ENCODE data around the gene SCAP.
A peak's percentile ranks its signal among the peaks of the same experiment; 100 is the strongest.

Gene SCAP

DNA sequence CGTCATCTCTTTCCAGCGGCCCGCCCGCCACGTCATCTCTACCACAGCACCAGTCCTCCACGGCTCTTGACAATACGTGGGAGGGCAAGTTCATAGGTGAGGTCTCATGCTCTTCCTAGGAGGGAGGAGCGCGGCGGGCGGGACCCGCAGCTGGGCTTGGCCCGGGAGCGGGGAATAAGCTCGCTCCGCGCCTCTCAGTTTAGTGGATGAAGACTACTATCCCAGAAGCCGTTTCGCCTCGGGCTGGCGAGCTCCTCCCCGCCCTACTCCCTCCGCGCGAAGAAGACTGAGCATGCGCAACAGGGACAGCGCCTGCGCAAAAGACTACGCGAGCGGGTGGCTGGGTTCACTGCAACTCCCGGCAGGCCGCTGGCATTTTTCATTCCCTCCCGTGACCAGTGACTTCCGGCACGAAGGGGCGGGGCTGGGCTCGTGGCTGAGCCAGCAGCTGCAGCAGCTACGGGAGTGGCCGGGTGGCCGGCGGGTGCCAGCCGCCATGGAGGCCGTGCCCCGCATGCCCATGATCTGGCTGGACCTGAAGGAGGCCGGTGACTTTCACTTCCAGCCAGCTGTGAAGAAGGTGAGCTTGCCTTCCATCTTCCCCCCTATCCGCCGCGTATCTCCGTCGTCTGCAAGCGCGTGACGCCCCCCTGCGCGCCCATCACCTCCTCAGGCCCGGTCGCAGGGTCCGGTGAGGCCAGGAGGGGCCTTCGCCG, 95.0 kb downstream of the SCAP start, which contains the start of gene PTPN23:
TSS of gene PTPN23 (plus strand) at position 421 of the 716 bp plus-strand sequence. CDS start at position 497, 76 bp downstream.
- TF ChIP-seq, protein P1, sequence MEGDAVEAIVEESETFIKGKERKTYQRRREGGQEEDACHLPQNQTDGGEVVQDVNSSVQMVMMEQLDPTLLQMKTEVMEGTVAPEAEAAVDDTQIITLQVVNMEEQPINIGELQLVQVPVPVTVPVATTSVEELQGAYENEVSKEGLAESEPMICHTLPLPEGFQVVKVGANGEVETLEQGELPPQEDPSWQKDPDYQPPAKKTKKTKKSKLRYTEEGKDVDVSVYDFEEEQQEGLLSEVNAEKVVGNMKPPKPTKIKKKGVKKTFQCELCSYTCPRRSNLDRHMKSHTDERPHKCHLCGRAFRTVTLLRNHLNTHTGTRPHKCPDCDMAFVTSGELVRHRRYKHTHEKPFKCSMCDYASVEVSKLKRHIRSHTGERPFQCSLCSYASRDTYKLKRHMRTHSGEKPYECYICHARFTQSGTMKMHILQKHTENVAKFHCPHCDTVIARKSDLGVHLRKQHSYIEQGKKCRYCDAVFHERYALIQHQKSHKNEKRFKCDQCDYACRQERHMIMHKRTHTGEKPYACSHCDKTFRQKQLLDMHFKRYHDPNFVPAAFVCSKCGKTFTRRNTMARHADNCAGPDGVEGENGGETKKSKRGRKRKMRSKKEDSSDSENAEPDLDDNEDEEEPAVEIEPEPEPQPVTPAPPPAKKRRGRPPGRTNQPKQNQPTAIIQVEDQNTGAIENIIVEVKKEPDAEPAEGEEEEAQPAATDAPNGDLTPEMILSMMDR (conservative IDR thresholded peaks at IDR 0.05; ENCODE audit: low read depth, low read length) = no peak
- peak; percentile 99 for DNase-seq (ENCODE audit: low read depth)
- H3K4me3 ChIP-seq (ENCODE audit: low read depth, low read length) = peak within 1 kb of the TSS; percentile 98

DNA sequence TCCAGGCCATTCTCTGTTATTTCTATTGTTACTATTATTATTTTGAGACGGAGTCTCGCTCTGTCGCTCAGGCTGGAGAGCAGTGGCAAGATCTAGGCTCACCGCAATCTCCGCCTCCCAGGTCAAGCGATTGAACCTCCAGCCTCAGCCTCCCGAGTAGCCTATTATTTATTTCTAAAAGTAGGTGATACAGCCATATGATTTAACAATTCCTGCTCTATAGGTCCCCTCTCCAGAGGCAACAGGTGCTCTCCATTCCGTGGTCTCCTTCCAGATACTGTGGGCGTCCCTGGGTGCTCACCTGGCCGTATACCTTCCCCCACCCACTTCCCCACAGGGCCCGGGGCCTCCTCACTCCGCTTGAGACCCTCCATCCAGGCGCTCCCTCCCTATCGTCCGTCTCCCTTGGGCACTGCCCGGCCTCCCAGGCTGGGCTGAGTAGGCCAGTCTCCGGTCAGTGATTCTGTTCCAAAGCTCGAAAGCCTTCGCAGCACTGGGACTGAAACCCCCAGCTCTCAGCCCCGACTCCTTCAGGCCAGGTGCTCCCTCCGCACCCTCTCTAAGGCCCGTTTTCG, 95.6 kb downstream of the SCAP start:
- TF ChIP-seq, protein P1 (conservative IDR thresholded peaks at IDR 0.05; ENCODE audit: low read depth, low read length) = peak; percentile 9
- peak overlapping the region; percentile 98 for H3K4me3 ChIP-seq (ENCODE audit: low read depth, low read length)
- no peak for DNase-seq (ENCODE audit: low read depth)

DNA sequence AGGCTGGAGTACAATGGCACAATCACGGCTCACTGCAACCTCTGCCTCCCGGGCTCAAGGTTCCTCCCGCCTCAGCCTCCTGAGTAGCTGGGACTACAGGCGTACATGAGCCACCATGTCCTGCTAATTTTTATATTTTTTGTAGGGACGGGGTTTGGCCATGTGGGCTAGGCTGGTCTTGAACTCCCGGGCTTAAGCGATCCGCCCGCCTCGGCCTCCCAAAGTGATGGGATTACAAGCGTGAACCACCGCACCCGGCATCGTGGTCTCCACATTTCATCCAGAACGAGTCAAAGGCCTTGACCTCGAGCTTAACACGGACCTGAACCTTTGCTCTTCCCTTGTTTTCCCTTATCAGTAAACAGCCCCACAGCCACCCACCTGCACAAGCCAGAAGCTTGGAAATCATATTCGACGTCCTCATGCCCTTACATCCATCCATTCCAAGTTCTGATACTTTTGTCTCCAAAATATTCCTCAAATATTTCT, 96.3 kb downstream of the SCAP start:
- DNase-seq (ENCODE audit: low read depth) = no peak
- TF ChIP-seq, protein P1 (conservative IDR thresholded peaks at IDR 0.05; ENCODE audit: low read depth, low read length) = no peak
- peak overlapping the region; percentile 98 for H3K4me3 ChIP-seq (ENCODE audit: low read depth, low read length)

DNA sequence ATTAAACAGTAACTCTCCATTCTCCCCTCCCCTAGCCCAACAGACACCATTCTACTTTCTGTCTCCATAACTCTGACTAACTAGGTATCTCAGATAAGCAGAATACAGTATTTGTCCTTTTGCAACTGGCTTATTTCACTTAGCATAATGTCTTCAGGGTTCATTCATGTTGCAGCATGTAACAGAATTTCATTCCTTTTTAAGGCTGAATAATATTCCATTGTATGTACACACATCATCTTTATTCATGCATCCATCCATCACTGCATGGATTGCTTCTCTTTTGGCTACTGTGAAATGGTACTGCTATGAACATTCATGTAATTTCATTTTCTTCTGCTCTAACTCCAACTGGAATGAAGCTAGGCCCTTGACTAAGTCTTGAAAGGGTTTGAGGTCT, 96.9 kb downstream of the SCAP start:
- no peak overlapping the region for H3K4me3 ChIP-seq (ENCODE audit: low read depth, low read length)
- DNase-seq (ENCODE audit: low read depth) = no peak
- TF ChIP-seq, protein P1 (conservative IDR thresholded peaks at IDR 0.05; ENCODE audit: low read depth, low read length) = no peak

DNA sequence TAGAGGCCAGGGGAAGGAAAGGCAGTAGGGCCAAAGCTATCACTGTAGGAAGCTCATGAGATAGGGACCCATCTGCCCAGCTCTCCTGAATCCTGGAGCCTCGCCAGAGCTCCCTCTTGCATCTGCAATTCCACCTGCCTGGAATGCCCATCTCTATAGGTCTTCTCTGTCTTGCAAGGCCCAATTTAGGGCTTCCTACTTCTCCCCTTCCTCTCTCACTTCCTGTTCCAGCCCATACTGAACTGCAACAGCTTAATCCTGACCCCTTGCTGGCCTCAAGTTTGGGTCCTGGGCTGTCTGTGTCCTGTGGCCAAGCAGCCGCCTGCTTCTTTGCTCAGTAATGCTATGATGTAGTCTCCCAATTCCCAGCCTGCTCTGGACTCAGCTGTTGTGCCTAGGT, 98.6 kb downstream of the SCAP start:
- H3K4me3 ChIP-seq (ENCODE audit: low read depth, low read length) = no peak overlapping the region
- DNase-seq (ENCODE audit: low read depth) = no peak

DNA sequence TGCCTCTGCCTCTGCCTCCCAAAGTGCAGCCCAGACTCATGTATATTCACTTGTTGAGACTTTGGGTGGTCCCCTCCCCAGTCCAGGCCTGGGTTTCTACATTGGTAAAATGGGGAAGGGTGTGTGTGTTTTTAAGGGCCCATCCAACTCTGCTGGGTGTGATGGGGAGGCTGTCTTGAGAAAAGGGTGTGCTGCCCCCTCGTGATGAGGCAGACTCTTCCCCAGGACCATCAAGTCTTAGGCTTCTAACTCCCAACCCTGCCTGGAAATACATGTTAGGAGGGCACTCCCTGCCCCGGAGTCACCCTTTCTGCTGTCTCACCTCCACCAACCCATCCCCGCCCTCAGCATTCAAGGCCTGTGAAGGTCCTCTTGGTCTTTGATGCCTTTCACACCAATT, 99.3 kb downstream of the SCAP start:
- H3K4me3 ChIP-seq (ENCODE audit: low read depth, low read length) = no peak overlapping the region
- DNase-seq (ENCODE audit: low read depth) = no peak
- TF ChIP-seq, protein P1 (conservative IDR thresholded peaks at IDR 0.05; ENCODE audit: low read depth, low read length) = no peak

More for the DNA sequence above, 98.6 kb downstream of the SCAP start:
- TF ChIP-seq, protein P1 (conservative IDR thresholded peaks at IDR 0.05; ENCODE audit: low read depth, low read length) = no peak
